SU-DHL-6 (cell line): Measurements from ENCODE around the gene GRHL3.

ENCODE experiments used
- H2AFZ ChIP-seq: fragments of 200-600 bp; sonication (generic); 2 replicates; pipeline ENCODE4 v1.6.1; 2014; ENCODE audit warnings: low read depth, mild to moderate bottlenecking, moderate library complexity, mixed read lengths, antibody characterized with exemption, low read length; ENCODE audit not compliant: severe bottlenecking
- H3F3A ChIP-seq: fragments of 200-600 bp; shearing (Covaris generic); 2 replicates; pipeline ENCODE4 v1.6.0; 2016; ENCODE audit warnings: antibody characterized with exemption, mild to moderate bottlenecking; ENCODE audit not compliant: insufficient read depth
- H3K27ac ChIP-seq: fragments of 200-600 bp; sonication (generic); 2 replicates; pipeline ENCODE4 v1.5.1; 2016; ENCODE audit warnings: low read depth, mild to moderate bottlenecking, low read length, moderate library complexity, mixed read lengths
- H3K27me3 ChIP-seq: fragments of 200-600 bp; sonication (generic), shearing (Covaris generic); 2 replicates; pipeline ENCODE4 v1.6.0; 2014; ENCODE audit warnings: mild to moderate bottlenecking, low read length
- H3K36me3 ChIP-seq: fragments of 200-600 bp; sonication (generic); 2 replicates; pipeline ENCODE4 v1.6.1; 2014; ENCODE audit warnings: mild to moderate bottlenecking, low read length, mixed read lengths
- H3K4me2 ChIP-seq: fragments of 300-600, 200-600 bp; shearing (Covaris generic), sonication (generic); 2 replicates; pipeline ENCODE4 v1.6.0; 2014; ENCODE audit warnings: low read length, low read depth, mild to moderate bottlenecking; ENCODE audit not compliant: poor library complexity, severe bottlenecking
- H3K4me3 ChIP-seq: fragments of 200-600 bp; sonication (generic); 2 replicates; pipeline ENCODE4 v1.5.1; 2014; ENCODE audit warnings: antibody characterized with exemption, low read length, mild to moderate bottlenecking, mixed read lengths; ENCODE audit not compliant: insufficient read depth, poor library complexity, severe bottlenecking
- H3K79me2 ChIP-seq: fragments of 200-600 bp; sonication (generic); 2 replicates; pipeline ENCODE4 v1.6.1; 2014; ENCODE audit warnings: mild to moderate bottlenecking, low read length, moderate library complexity; ENCODE audit not compliant: insufficient read depth
- H3K9ac ChIP-seq: fragments of 200-600 bp; sonication (generic); 2 replicates; pipeline ENCODE4 v1.7.0; 2014; ENCODE audit warnings: mild to moderate bottlenecking, low read length
- H3K9me2 ChIP-seq: fragments of 200-600 bp; sonication (generic); replicated peaks from 2 replicates; pipeline ENCODE4 v1.6.1; 2014; ENCODE audit warnings: low read length; ENCODE audit not compliant: insufficient read depth
- H3K9me3 ChIP-seq: fragments of 200-600 bp; sonication (generic); 2 replicates; pipeline ENCODE4 v1.6.1; 2014; ENCODE audit warnings: low read length, mixed read lengths; ENCODE audit not compliant: insufficient read depth
- H4K20me1 ChIP-seq: fragments of 200-600 bp; sonication (generic); 2 replicates; pipeline ENCODE4 v1.6.1; 2014; ENCODE audit warnings: low read depth, mild to moderate bottlenecking, antibody characterized with exemption, low read length, moderate library complexity, mixed read lengths
- CTCF ChIP-seq: fragments of 200-600 bp; sonication (generic); IDR thresholded peaks from one replicate; pipeline ENCODE4 v1.5.1; 2017; ENCODE audit warnings: antibody characterized with exemption, mild to moderate bottlenecking, low read length, moderate library complexity; ENCODE audit not compliant: insufficient read depth, poor library complexity, severe bottlenecking
- EZH2phosphoT487 ChIP-seq: fragments of 200-600 bp; sonication (generic), shearing (Covaris generic); conservative IDR thresholded peaks from 2 replicates; pipeline ENCODE4 v1.6.1; 2018; ENCODE audit warnings: mild to moderate bottlenecking, antibody characterized with exemption, low read length, moderate library complexity, mixed read lengths

GRHL3 gene

GRCh38 chr1:24295535-24295934, 23.6 kb upstream of the GRHL3 start:
- Histone ChIP-seq H3K9me3 (no peaks in the 10 kb centered on the region), H3K27ac (no peak overlapping the region), H2AFZ (no peak overlapping the region), H3K4me3 (no peak overlapping the region), H3K27me3 (no peaks in the 10 kb centered on the region), H3K36me3 (no peaks in the 10 kb centered on the region), H3K4me2 (no peak overlapping the region), H3K9me2 (no peaks in the 10 kb centered on the region), H3K79me2 (no peaks in the 10 kb centered on the region), H3K9ac (no peak overlapping the region), H4K20me1 (no peaks in the 10 kb centered on the region), H3F3A (no peaks in the 10 kb centered on the region)
- TF ChIP-seq EZH2phosphoT487, result no peak
- TF ChIP-seq CTCF, result no peak

DNA sequence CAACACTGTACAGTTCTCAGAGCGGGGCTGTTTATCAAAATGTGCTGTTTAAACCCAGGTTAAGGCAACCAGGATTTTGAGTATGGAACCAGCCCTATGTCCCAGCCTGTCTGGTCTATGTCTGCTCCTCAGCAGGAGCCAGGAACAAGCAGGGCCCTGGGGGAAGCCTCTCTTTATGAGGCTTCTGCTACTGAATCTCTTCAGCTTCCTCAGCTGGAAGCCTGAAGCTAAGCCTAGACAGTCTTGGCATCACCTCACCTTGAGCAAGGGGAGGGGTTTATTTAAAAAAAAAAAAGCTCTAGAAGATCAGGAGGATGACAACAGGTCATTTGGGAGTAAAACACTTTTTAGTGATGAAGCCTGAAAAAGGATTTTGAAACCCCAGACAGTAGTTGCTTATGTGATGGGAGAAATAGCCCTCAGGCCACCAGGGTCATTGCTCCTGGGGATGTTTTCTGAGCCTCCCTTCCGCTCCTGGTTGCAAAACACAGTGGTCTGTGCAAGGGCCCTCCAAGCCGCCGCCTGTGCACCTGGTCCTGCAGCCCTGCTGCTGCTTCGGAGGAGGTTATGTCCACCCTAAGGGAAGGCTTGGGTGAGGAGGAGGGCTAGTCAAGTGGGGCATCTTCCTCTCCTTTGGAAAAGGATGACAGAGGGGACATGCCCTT, 21.8 kb upstream of the GRHL3 start:
- Histone ChIP-seq H3K9me3 (no peaks in the 10 kb centered on the region), H3K4me3 (no peak overlapping the region), H3K9ac (no peak overlapping the region), H3K79me2 (no peaks in the 10 kb centered on the region), H3K4me2 (no peak overlapping the region), H4K20me1 (no peaks in the 10 kb centered on the region), H3K27me3 (no peaks in the 10 kb centered on the region), H3K27ac (no peak overlapping the region), H3F3A (no peaks in the 10 kb centered on the region), H3K9me2 (no peaks in the 10 kb centered on the region), H2AFZ (no peak overlapping the region), H3K36me3 (no peaks in the 10 kb centered on the region)
- TF ChIP-seq CTCF, result no peak
- no peak for TF ChIP-seq EZH2phosphoT487

GRCh38 chr1:24297852-24298232, 21.3 kb upstream of the GRHL3 start:
- no peaks in the 10 kb centered on the region for H3K27me3 ChIP-seq
- H3K9me3 ChIP-seq, result no peaks in the 10 kb centered on the region
- no peak overlapping the region for H3K4me2 ChIP-seq
- H3K36me3 ChIP-seq, result no peaks in the 10 kb centered on the region
- H2AFZ ChIP-seq, result no peak overlapping the region
- H4K20me1 ChIP-seq, result no peaks in the 10 kb centered on the region
- H3K79me2 ChIP-seq, result no peaks in the 10 kb centered on the region
- TF ChIP-seq CTCF (no peak), EZH2phosphoT487 (no peak)
- H3K9me2 ChIP-seq, result no peaks in the 10 kb centered on the region
- H3F3A ChIP-seq, result no peaks in the 10 kb centered on the region
- H3K9ac ChIP-seq, result no peak overlapping the region
- H3K27ac ChIP-seq, result no peak overlapping the region
- H3K4me3 ChIP-seq, result no peak overlapping the region
